ENCODE results near the gene FAM20C. TPM values are rescaled to one million over a fixed set of nuclear protein-coding genes. Genes with fewer than 3 reads are reported as not detected.

The FAM20C gene
- total RNA-seq, 1 donor from 2014 or later = 22.1 TPM

GRCh38 chr7:210401-210925 lies 18.1 kb downstream of the FAM20C start:
- Histone ChIP-seq H3K4me3 (no peak overlapping the region), H3K4me1 (peaks cover 8% of the 10 kb centered on the region), H3K27ac (no peak overlapping the region), H3K27me3 (no peaks in the 10 kb centered on the region), H3K9me3 (no peaks in the 10 kb centered on the region), H3K36me3 (peaks cover 0 to 16% of the 10 kb centered on the region in 2 donors)
- no peak for DNase-seq (ENCODE audit: extremely low spot score in 2 of 2)
- TF ChIP-seq POLR2A (IDR thresholded peaks at IDR 0.05) = no peak
- TF ChIP-seq CTCF (IDR thresholded peaks at IDR 0.05) = no peak
- TF ChIP-seq POLR2AphosphoS5 (IDR thresholded peaks at IDR 0.05; ENCODE audit: insufficient read depth in 1 of 2, low read depth in 1 of 2) = no peak
- intact Hi-C loops (cut with DNase I) = no loop called here

- no peak for DNase-seq (ENCODE audit: extremely low spot score in 2 of 2)
- Histone ChIP-seq H3K27me3 (no peaks in the 10 kb centered on the region), H3K27ac (no peak overlapping the region), H3K9me3 (no peaks in the 10 kb centered on the region), H3K36me3 (peaks cover 0 to 15% of the 10 kb centered on the region in 2 donors), H3K4me1 (peaks cover 8% of the 10 kb centered on the region), H3K4me3 (no peak overlapping the region)
- intact Hi-C loops (cut with DNase I) = no loop called here
- TF ChIP-seq CTCF (IDR thresholded peaks at IDR 0.05) (no peak), POLR2A (IDR thresholded peaks at IDR 0.05) (no peak), POLR2AphosphoS5 (IDR thresholded peaks at IDR 0.05; ENCODE audit: insufficient read depth in 1 of 2, low read depth in 1 of 2) (no peak)
These were observed 18.8 kb downstream of the FAM20C start for GRCh38 chr7:211033-211714.

- H3K36me3 ChIP-seq = peaks cover 0 to 15% of the 10 kb centered on the region in 2 donors
- intact Hi-C loops (cut with DNase I) = no loop called here
- peaks cover 8% of the 10 kb centered on the region for H3K4me1 ChIP-seq
- no peaks in the 10 kb centered on the region for H3K9me3 ChIP-seq
- no peak overlapping the region for H3K27ac ChIP-seq
- DNase-seq (ENCODE audit: extremely low spot score in 2 of 2) = no peak
- TF ChIP-seq POLR2AphosphoS5 (IDR thresholded peaks at IDR 0.05; ENCODE audit: insufficient read depth in 1 of 2, low read depth in 1 of 2) (no peak), POLR2A (IDR thresholded peaks at IDR 0.05) (no peak), CTCF (IDR thresholded peaks at IDR 0.05) (no peak)
- no peak overlapping the region for H3K4me3 ChIP-seq
- no peaks in the 10 kb centered on the region for H3K27me3 ChIP-seq
These were observed 19.3 kb downstream of the FAM20C start for GRCh38 chr7:211715-212058.

- H3K4me1 ChIP-seq = peaks cover 8% of the 10 kb centered on the region
- TF ChIP-seq POLR2A (IDR thresholded peaks at IDR 0.05) = no peak
- TF ChIP-seq POLR2AphosphoS5 (IDR thresholded peaks at IDR 0.05; ENCODE audit: insufficient read depth in 1 of 2, low read depth in 1 of 2) = no peak
- TF ChIP-seq CTCF (IDR thresholded peaks at IDR 0.05) = no peak
- H3K36me3 ChIP-seq = peaks cover 0 to 15% of the 10 kb centered on the region in 2 donors
- H3K27me3 ChIP-seq = no peaks in the 10 kb centered on the region
- no peak for DNase-seq (ENCODE audit: extremely low spot score in 2 of 2)
- H3K4me3 ChIP-seq = no peak overlapping the region
- H3K27ac ChIP-seq = no peak overlapping the region
- intact Hi-C loops (cut with DNase I) = no loop called here
- no peaks in the 10 kb centered on the region for H3K9me3 ChIP-seq
These were observed 20.4 kb downstream of the FAM20C start for GRCh38 chr7:212754-213153.

- Histone ChIP-seq H3K4me3 (no peak overlapping the region), H3K36me3 (peaks cover 0 to 15% of the 10 kb centered on the region in 2 donors), H3K9me3 (no peaks in the 10 kb centered on the region), H3K27ac (no peak overlapping the region), H3K4me1 (peaks cover 8% of the 10 kb centered on the region), H3K27me3 (no peaks in the 10 kb centered on the region)
- no peak for TF ChIP-seq CTCF (IDR thresholded peaks at IDR 0.05)
- no peak for TF ChIP-seq POLR2A (IDR thresholded peaks at IDR 0.05)
- TF ChIP-seq POLR2AphosphoS5 (IDR thresholded peaks at IDR 0.05; ENCODE audit: insufficient read depth in 1 of 2, low read depth in 1 of 2) = no peak
- intact Hi-C loops (cut with DNase I) = no loop called here
- no peak for DNase-seq (ENCODE audit: extremely low spot score in 2 of 2)
These were observed 21.1 kb downstream of the FAM20C start for GRCh38 chr7:213324-213993.
